HCT116 (cell line): Measurements from ENCODE around the gene NXN. TPM values are rescaled to one million over a fixed set of nuclear protein-coding genes. Genes with fewer than 3 reads are reported as not detected.

ENCODE experiments used
- ATAC-seq: fragments of 200-7000 bp; cut with Tn5 transposase; 2 replicates; pipeline ENCODE4 v1.9.1; 2020; ENCODE audit warnings: mild to moderate bottlenecking, moderate library complexity
- BruUV-seq: library from RNA; stranded (reverse); fragments of 400-500 nt; replicated peaks from 2 replicates; lab custom pipeline; 2021; lab: Mats Ljungman, UMichigan
- CTCF ChIA-PET: fragments of 300-600 bp; sonication (Branson Sonifier 250); formaldehyde crosslinking; loops from one replicate; lab custom pipeline; 2021; ENCODE audit warnings: antibody characterized with exemption; lab: Charles Lee
- POLR2A ChIA-PET: fragments of 300-600, 350-600 bp; sonication (Branson Sonifier 250); formaldehyde crosslinking; loops from one replicate; lab custom pipeline; 2021; ENCODE audit warnings: antibody characterized with exemption; lab: Charles Lee
- RAD21 ChIA-PET, 2 experiments: fragments of 300-600 bp; sonication (Branson Sonifier 250); formaldehyde crosslinking; loops; one replicate each; lab custom pipeline; 2023; ENCODE audit warnings: low total read pairs in 2 of 2; ENCODE audit not compliant: uncharacterized antibody in 2 of 2, unreplicated experiment in 2 of 2, low non-redundant PET in 1 of 2; lab: Charles Lee
- DNase-seq: peaks from one replicate; pipeline ENCODE4 v3.0.0-alpha.2; 2010; ENCODE audit warnings: low read depth, low spot score
- H2AFZ ChIP-seq: fragments of 200-600 bp; shearing (Covaris generic), sonication (generic); 2 replicates; pipeline ENCODE4 v1.6.1; 2017; ENCODE audit warnings: low read depth, mixed run types, mixed read lengths, antibody characterized with exemption, low read length; ENCODE audit not compliant: poor library complexity, severe bottlenecking
- H3K27ac ChIP-seq: 2 replicates; pipeline ENCODE4 v1.5.1; 2012; ENCODE audit warnings: low read depth, low read length
- H3K27me3 ChIP-seq: fragments of 200-600 bp; sonication (generic); 2 replicates; pipeline ENCODE4 v1.6.1; 2016; ENCODE audit warnings: mixed run types, low read length, mixed read lengths; ENCODE audit not compliant: insufficient read depth
- H3K36me3 ChIP-seq, 2 experiments: fragments of 200-500 bp in 1 of 2; fragments of 200-600 bp in 1 of 2; sonication (Bioruptor generic) in 1 of 2; sonication (generic) in 1 of 2; 2 replicates each; pipeline versions ENCODE4 v1.5.1 to v1.6.1; 2014 to 2016; ENCODE audit warnings: low read length in 2 of 2, inconsistent platforms in 1 of 2, mixed read lengths in 1 of 2, mixed run types in 1 of 2; ENCODE audit not compliant: insufficient read depth in 2 of 2, control insufficient read depth in 1 of 2
- H3K4me1 ChIP-seq, 2 experiments: fragments of 200-600 bp in 1 of 2; sonication (generic) in 1 of 2; 2 replicates each; pipeline versions ENCODE4 v1.5.1 to v1.6.1; 2012 to 2017; ENCODE audit warnings: low read length in 2 of 2, inconsistent platforms in 1 of 2, mild to moderate bottlenecking in 1 of 2, mixed read lengths in 1 of 2, mixed run types in 1 of 2, moderate library complexity in 1 of 2; ENCODE audit not compliant: insufficient read depth in 2 of 2, control insufficient read depth in 1 of 2
- H3K4me2 ChIP-seq: fragments of 200-600 bp; sonication (generic); 2 replicates; pipeline ENCODE4 v1.6.1; 2017; ENCODE audit warnings: mixed run types, low read length, mixed read lengths
- H3K4me3 ChIP-seq, 2 experiments: fragments of 200-600 bp in 1 of 2; sonication (generic) in 1 of 2; replicated peaks in 1 of 2; 2 replicates each; pipeline ENCODE4 v1.5.1; 2011 to 2016; ENCODE audit warnings: low read length in 2 of 2, control low read depth in 1 of 2, low read depth in 1 of 2, mild to moderate bottlenecking in 1 of 2, mixed read lengths in 1 of 2, mixed run types in 1 of 2
- H3K79me2 ChIP-seq: fragments of 200-600 bp; sonication (generic); 2 replicates; pipeline ENCODE4 v1.6.1; 2017; ENCODE audit warnings: mild to moderate bottlenecking, mixed run types, low read length, moderate library complexity, mixed read lengths; ENCODE audit not compliant: insufficient read depth
- H3K9ac ChIP-seq: fragments of 200-600 bp; sonication (generic); 2 replicates; pipeline ENCODE4 v1.6.1; 2016; ENCODE audit warnings: low read length, mixed read lengths
- H3K9me2 ChIP-seq: fragments of 200-600 bp; sonication (generic), shearing (Covaris generic); 2 replicates; pipeline ENCODE4 v1.6.1; 2017; ENCODE audit warnings: mixed run types, mild to moderate bottlenecking, moderate library complexity; ENCODE audit not compliant: insufficient read depth
- H3K9me3 ChIP-seq, 2 experiments: fragments of 200-500 bp in 1 of 2; fragments of 200-600 bp in 1 of 2; sonication (Bioruptor generic) in 1 of 2; sonication (generic) in 1 of 2; 2 replicates each; pipeline ENCODE4 v1.6.1; 2014 to 2017; ENCODE audit warnings: low read length in 2 of 2, mixed read lengths in 2 of 2, inconsistent platforms in 1 of 2, low read depth in 1 of 2, mild to moderate bottlenecking in 1 of 2, mixed run types in 1 of 2, moderate library complexity in 1 of 2; ENCODE audit not compliant: control insufficient read depth in 1 of 2, insufficient read depth in 1 of 2
- H4K20me1 ChIP-seq: fragments of 200-600 bp; sonication (generic), shearing (Covaris generic); 2 replicates; pipeline ENCODE4 v1.6.1; 2017; ENCODE audit warnings: mixed run types, mild to moderate bottlenecking, moderate library complexity; ENCODE audit not compliant: insufficient read depth
- intact Hi-C: fragments of 100-400 bp; cut with micrococcal nuclease; formaldehyde crosslinking; loops from 2 replicates; pipeline ENCODE4 v1.10.0; 2022
- total RNA-seq: library from RNA; stranded (reverse); gene quantifications from one replicate; pipeline ENCODE4 v1.2.1, GENCODE V29; 2021; ENCODE audit not compliant: unreplicated experiment
- TF ChIP-seq, protein P1 (sequence below): IDR thresholded peaks from 2 replicates; pipeline ENCODE4 v1.6.1; 2012; ENCODE audit warnings: low read depth
- TF ChIP-seq, protein P2 (sequence below), 3 experiments: fragments of 200-600 bp in 1 of 3; sonication (generic) in 1 of 3; IDR thresholded peaks in 2 of 3; conservative IDR thresholded peaks in 1 of 3; 2 replicates each; pipeline ENCODE4 v1.5.1; 2012 to 2017; ENCODE audit warnings: low read depth in 2 of 3, low read length in 2 of 3, antibody characterized with exemption in 1 of 3, borderline replicate concordance in 1 of 3, control low read depth in 1 of 3, mild to moderate bottlenecking in 1 of 3, mixed read lengths in 1 of 3, mixed run types in 1 of 3, moderate library complexity in 1 of 3; ENCODE audit not compliant: insufficient read depth in 1 of 3

NXN gene
- total RNA-seq, 1 experiment from 2014 or later, result 83.7 TPM

- Histone ChIP-seq H3K9me2 (no peaks in the 10 kb centered on the region), H4K20me1 (no peaks in the 10 kb centered on the region), H3K36me3 (no peaks in the 10 kb centered on the region), H3K4me1 (peaks cover 0 to 4% of the 10 kb centered on the region in 2 experiments; a peak in 1 of 4 replicates), H3K27ac (no peak overlapping the region), H3K4me2 (no peak overlapping the region), H3K79me2 (peaks cover 48% of the 10 kb centered on the region), H3K9ac (no peak overlapping the region), H3K27me3 (no peaks in the 10 kb centered on the region), H3K4me3 (no peak overlapping the region), H3K9me3 (no peaks in the 10 kb centered on the region), H2AFZ (no peak overlapping the region)
- ChIA-PET RAD21 (no interaction called here), POLR2A (no interaction called here), CTCF (no interaction called here)
- ATAC-seq (no peak), DNase-seq (no peak)
- TF ChIP-seq, protein P1, sequence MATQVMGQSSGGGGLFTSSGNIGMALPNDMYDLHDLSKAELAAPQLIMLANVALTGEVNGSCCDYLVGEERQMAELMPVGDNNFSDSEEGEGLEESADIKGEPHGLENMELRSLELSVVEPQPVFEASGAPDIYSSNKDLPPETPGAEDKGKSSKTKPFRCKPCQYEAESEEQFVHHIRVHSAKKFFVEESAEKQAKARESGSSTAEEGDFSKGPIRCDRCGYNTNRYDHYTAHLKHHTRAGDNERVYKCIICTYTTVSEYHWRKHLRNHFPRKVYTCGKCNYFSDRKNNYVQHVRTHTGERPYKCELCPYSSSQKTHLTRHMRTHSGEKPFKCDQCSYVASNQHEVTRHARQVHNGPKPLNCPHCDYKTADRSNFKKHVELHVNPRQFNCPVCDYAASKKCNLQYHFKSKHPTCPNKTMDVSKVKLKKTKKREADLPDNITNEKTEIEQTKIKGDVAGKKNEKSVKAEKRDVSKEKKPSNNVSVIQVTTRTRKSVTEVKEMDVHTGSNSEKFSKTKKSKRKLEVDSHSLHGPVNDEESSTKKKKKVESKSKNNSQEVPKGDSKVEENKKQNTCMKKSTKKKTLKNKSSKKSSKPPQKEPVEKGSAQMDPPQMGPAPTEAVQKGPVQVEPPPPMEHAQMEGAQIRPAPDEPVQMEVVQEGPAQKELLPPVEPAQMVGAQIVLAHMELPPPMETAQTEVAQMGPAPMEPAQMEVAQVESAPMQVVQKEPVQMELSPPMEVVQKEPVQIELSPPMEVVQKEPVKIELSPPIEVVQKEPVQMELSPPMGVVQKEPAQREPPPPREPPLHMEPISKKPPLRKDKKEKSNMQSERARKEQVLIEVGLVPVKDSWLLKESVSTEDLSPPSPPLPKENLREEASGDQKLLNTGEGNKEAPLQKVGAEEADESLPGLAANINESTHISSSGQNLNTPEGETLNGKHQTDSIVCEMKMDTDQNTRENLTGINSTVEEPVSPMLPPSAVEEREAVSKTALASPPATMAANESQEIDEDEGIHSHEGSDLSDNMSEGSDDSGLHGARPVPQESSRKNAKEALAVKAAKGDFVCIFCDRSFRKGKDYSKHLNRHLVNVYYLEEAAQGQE, result no peak
- intact Hi-C loops, result no loop called here
- no TSS peak for BruUV-seq
These were observed 144.3 kb downstream of the NXN start for GRCh38 chr17:835263-835662.

DNA sequence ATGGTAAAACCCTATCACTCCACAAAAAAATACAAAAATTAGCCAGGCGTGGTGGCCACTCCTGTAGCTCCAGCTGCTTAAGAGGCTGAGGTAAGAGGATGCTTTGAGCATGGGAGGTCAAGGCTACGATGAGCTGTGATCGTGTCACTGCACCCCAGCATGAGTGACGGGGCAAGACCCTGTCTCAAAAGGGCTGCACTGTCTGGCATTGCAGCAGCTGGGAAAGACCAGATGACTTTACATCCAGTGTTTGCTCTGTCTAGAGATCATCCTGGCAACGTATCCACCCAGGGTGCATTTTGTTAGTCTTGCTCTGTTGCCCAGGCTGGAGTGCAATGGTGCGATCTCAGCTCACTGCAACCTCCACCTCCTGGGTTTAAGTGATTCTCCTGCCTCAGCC lies 145.4 kb downstream of the NXN start:
- H3K36me3 ChIP-seq, result no peaks in the 10 kb centered on the region
- peaks cover 2 to 5% of the 10 kb centered on the region in 2 experiments for H3K4me1 ChIP-seq
- intact Hi-C loops, result no loop called here
- H3K4me3 ChIP-seq, result no peak overlapping the region
- H3K9ac ChIP-seq, result no peak overlapping the region
- H4K20me1 ChIP-seq, result no peaks in the 10 kb centered on the region
- H2AFZ ChIP-seq, result no peak overlapping the region
- H3K27ac ChIP-seq, result no peak overlapping the region
- DNase-seq, result no peak
- CTCF ChIA-PET, result no interaction called here
- RAD21 ChIA-PET, result no interaction called here
- H3K9me2 ChIP-seq, result no peaks in the 10 kb centered on the region
- POLR2A ChIA-PET, result no interaction called here
- no peak for ATAC-seq
- no TSS peak for BruUV-seq
- H3K79me2 ChIP-seq, result peaks cover 53% of the 10 kb centered on the region
- no peaks in the 10 kb centered on the region for H3K27me3 ChIP-seq
- TF ChIP-seq, protein P2, sequence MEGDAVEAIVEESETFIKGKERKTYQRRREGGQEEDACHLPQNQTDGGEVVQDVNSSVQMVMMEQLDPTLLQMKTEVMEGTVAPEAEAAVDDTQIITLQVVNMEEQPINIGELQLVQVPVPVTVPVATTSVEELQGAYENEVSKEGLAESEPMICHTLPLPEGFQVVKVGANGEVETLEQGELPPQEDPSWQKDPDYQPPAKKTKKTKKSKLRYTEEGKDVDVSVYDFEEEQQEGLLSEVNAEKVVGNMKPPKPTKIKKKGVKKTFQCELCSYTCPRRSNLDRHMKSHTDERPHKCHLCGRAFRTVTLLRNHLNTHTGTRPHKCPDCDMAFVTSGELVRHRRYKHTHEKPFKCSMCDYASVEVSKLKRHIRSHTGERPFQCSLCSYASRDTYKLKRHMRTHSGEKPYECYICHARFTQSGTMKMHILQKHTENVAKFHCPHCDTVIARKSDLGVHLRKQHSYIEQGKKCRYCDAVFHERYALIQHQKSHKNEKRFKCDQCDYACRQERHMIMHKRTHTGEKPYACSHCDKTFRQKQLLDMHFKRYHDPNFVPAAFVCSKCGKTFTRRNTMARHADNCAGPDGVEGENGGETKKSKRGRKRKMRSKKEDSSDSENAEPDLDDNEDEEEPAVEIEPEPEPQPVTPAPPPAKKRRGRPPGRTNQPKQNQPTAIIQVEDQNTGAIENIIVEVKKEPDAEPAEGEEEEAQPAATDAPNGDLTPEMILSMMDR (IDR thresholded peaks at IDR 0.05 in 2 of 3, conservative IDR thresholded peaks at IDR 0.05 in 1 of 3; ENCODE audit: borderline replicate concordance in 1 of 3, insufficient read depth in 1 of 3, low read depth in 2 of 3, low read length in 2 of 3), result no peak
- no peak overlapping the region for H3K4me2 ChIP-seq
- no peaks in the 10 kb centered on the region for H3K9me3 ChIP-seq
